ENCODE data around the gene MAP3K19.
"Not testable (repeated sequence)": the region's sequence is repeated elsewhere in the genome, so short reads cannot be mapped to it uniquely, and the experiment has no call there.

The MAP3K19 gene

DNA sequence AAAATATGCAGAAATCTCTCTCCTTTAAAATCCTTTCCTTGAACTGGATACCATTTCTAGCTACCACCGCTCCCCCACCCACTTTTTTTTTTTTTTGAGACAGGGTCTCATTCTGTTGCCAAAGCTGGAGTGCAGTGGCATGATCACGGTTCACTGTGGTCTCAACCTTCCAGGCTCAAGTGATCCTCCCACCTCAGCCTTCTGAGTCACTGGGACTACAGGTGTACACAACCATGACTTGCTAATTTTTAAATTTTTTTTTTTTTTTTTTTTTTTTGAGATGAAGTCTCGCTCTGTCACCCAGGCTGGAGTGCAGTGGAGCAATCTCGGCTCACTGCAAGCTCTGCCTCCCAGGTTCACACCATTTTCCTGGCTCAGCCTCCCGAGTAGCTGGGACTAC is 70.1 kb downstream of the MAP3K19 start:
- DNase-seq = not testable (repeated sequence)

DNA sequence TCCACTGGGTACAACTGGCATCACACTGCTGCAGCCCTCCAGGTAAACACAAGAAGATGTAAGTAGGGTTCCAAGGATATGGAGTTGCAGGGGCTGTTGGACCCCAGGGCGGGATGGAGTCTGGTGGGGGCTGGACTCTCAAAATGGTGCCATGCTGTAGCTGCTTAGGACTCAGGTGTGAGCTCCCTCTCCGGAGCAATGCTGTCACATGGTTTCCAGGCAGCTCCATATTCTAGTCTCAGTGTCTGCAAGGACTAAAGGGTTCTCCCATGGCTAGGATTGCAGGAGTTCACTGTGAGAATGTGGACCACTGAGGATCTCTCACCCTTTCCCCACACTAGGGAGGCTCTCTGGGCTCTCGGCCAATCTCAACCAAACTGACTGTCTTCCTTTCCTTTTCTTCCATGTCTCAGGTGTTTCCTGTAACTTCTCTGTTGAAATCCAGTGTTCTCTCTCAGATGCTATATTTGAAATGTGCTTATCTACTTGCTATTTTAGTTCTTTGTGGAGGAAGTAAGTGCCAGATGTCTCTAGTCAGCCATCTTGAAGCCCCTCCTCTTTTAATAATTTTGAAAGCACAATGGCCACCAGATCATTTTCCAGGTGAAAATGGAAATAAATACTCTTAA is 71.1 kb downstream of the MAP3K19 start:
- no peak for DNase-seq

DNA sequence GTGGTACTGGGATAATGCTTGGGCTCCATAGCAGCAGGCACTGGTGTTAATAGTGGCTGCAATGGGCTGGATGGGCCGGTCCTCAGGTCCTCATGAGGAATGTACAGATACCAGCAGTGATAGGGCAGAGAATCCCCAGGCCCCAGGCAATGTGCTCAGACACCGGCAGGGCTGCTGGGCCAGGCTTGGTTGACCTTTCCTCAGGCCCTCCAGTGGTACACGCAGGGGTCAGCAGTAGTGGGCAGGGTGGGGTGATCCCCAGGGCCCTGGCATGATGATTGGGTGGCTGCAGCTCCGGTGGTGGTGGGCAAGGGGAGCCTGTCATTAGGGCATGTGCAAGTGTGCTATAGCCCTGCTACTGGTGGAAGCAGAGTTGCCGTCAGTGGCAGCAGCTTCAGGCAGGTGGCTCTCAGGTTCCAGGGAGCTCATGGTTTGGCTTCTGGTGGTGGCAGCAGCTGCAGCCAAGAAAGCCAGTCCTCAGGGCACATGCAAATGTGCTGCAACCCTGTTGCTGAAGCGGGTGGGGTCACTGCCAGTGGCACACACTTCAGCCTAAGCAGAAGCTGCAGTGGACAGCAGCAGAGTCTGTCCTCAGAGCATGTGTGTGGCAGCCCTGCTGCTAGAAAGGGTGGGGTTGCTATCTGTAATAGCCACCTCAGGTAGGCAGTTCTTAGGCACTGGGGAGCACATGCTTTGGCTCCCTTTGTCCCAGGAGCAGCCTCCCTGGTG is 71.8 kb downstream of the MAP3K19 start:
- no peak for DNase-seq

DNA sequence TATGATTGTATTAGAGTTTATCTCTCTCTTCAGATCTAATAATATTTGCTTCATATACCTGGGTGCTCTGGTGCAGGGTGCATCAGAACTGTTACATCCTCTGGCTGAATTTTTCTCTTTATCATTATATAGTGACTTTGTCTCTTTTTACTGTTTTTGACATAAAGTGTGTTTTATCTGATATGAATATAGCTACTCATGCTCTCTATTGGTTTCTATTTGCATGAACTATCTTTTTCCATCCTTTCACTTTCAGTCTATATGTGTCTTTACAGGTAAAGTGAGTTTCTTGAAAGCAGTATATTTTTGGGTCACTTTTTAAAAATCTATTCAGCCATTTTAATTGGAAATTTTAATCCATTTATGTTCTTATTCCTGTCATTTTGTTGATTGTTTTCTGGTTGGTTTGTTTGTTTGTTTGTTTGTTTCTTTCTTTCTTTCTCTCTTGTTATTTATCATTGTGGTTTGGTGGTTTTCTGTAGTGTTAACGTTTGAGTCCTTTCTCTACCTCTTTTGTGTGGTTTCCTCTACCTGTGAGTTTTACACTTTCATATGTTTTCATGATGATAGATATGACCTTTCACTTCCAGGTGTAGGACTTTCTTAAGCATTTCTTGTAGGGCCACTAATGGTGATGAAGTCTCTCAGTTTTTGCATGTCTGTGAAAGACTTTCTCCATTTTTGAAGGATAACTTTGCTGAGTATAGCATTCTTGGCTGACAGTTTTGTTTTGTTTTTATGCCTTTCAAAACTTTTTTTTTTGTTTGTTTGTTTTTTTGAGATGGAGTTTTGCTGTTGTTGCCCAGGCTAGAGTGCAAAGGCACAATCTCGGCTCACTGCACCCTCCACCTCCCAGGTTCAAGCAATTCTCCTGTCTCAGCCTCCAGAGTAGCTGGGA is 73.8 kb downstream of the MAP3K19 start:
- DNase-seq = no peak

DNA sequence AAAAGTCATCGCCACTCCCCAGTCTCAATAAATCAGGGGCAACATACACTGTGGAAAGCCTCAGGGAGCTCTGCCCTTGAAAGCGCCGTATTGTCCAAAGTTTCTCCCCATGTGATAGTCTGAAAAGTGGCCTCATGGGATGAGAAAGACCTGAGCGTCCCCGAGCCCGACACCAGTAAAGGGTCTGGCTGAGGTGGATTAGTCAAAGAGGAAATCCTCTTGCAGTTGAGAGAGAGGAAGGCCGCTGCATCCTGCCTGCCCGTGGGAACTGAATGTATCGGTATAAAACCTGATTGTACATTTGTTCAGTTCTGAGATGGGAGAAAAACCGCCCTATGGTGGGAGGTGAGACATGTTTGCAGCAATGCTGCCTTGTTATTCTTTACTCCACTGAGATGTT is 80.1 kb downstream of the MAP3K19 start:
- not testable (repeated sequence) for DNase-seq

DNA sequence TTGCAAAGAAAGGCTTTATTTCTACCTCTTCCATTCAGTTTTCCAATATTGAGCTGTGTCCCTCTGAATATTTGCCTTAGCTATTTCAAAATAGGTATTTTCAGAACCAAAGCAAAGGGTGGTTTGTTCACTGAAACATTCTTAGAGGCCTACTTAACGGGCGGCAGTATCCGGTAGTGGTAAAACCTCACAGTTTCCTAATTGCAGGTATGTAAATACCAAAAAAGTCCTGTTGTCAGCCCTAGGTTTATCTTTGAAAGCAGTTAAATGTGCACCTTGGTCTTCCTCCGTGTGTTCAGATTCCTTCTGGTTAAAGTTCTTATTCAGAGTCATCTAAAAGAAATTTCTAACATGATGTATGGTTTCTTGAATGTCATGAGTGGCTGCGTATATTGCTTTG is 89.8 kb downstream of the MAP3K19 start:
- DNase-seq = no peak

DNA sequence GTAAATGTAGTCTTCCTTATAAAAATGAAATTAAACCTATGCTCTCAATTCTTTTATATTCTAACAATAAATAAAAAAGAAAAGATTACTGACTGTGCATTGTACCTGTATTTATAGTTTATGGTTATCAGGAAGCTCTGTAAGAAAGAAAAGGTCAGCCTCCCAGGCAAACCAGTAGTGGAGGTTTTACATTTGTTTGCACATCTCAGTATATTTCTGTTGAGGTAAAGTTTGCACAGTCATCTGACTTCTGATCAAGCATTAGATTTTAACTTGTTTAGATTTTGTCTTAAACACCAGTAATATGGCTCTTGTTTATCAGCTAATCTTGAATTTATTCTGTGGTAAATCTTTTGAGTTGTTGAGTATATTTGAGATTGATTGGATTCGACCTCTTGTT is 91.5 kb downstream of the MAP3K19 start:
- no peak for DNase-seq

DNA sequence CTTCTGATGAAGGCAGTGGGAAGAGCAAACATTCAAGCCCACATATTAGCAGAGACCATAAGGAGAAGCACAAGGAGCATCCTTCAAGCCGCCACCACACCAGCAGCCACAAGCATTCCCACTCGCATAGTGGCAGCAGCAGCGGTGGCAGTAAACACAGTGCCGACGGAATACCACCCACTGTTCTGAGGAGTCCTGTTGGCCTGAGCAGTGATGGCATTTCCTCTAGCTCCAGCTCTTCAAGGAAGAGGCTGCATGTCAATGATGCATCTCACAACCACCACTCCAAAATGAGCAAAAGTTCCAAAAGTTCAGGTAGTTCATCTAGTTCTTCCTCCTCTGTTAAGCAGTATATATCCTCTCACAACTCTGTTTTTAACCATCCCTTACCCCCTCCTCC is 93.2 kb downstream of the MAP3K19 start:
- no peak for DNase-seq

DNA sequence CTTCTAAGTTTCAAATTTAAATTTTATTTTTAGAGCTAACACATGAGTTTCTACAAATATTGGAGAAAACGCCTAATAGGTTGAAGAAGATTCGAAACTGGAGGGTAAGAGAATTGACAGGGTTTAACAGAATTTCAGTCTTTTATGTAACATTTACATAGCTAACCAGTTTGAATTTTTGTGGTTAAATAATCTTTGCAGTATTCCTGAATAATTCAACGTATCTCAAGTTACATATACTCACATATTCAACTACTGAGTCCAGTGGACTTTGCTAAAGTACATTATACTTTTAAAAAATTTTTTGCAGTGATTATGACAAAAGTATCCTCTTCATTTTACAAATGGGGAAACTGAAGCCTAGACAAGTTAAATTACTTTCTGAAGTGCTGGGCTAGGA is 94.6 kb downstream of the MAP3K19 start:
- DNase-seq = no peak

DNA sequence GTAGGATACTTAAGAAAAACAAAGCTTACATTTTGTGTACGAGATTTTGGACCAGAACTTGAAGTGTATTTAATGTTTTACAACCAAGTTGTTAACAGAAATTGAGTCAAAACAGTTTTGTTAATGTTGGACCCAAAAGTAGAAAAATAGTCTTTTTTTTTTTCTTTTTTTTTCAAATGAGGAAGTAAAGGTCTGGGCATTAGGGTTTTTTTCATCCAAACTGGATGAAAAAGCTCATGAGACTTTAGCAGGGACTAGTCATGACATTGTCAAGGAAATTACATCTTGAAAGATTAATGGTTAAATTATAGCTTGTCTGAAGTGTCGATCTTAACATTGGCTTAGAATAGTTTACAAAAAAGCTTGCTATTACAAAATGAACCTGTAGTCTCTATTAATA is 96.4 kb downstream of the MAP3K19 start:
- DNase-seq = no peak

DNA sequence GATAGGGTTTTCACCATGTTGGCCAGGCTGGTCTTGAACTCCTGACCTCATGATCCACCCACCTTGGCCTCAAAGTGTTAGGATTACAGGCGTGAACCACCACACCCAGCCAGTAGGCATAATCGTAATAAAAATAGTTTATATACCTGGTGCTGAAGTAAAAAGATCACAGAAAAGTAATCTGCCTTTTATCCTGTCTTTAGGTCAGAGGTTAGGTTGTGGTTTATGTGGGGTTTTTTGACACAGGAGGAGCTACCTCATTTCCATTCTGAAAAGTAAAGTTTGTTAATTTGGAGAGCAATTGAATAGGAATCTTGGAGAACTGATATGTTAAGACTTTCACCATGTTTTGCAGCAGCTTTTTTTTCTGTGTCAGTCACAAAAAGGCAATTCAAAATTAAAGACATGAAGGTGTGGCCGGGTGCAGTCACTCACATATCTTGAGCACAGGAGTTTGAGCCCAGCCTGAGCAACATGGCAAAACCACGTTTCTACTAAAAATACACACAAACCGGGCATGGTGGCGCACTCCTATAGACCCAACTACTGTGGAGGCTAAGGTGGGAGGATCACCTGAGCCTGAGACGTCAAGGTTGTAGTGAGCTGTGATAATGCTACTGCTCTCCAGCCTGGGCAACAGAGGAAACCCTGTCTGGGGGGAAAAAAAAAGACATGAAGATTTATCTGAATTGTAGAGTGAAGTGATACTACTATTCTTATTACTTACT is 97.1 kb downstream of the MAP3K19 start:
- no peak for DNase-seq

DNA sequence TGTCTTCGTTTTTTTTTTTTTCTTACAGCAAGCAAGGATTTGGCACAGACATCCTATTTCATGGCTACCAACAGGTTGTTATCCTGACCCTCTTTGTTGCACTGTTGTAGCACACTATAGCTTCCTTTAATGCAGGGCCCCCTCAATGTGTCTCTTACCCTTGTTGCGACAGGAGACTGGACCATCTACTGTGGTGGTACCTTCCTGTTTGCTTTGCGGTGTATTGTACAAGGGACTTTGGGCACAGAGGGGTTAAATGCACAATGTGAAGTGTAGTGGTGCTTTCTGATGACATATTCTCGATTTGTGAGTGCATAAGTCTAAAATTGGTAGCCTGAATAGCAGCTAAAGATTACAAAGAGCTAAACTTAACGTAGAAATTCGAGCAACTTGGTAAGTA is 101.2 kb downstream of the MAP3K19 start:
- no peak for DNase-seq

DNA sequence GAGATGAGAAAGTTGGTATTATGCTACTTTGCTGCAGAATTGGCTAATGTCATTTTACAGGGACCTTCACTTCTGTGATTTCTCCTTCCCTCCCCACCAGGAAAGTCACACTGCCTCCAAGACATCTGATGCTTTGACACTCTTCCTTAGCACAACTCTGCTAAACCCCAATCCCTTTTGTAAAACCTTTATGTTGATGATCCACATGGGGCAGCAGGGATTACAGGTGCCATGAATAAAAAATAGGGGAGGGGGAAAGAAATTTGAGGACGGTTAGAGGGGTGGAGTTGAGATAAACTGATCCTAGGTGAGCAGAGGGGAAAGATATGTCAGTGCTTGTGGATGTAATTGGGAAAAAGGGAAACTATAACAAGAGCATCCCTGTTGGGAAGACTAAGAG is 102.3 kb downstream of the MAP3K19 start:
- no peak for DNase-seq

DNA sequence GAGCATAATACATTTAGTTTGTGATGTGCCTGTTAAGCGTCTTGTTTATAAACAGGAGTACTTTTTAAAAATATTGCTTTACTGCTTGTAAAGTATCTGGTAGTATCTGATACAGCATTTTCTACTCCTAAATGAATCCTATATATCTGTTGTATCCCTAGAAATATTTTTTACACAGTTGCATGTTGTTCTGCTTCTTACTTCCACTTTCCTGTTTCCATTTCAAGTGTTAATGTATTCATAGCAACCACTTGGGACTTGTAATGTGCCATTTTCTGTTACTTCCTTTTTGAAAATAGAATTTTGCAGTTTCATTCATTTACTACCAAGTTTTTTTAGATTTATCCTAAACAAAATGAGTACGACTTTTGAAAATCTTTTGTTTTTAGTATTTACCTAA is 103.7 kb downstream of the MAP3K19 start:
- DNase-seq = no peak

DNA sequence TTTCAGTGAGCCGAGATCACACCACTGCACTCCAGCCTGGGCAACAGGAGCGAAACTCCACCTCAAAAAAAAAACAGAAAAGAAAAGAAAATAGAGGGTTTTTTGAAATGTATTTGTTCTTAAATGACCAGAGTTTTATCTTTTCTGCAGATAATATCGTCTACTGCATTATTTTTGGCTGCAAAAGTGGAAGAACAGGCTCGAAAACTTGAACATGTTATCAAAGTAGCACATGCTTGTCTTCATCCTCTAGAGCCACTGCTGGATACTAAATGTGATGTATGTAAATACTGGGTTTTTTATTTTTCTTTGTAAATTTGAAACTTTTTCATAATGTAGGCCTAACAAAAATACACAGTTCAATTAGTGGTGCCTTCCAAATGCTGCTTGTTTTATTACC is 110.6 kb downstream of the MAP3K19 start:
- no peak for DNase-seq

DNA sequence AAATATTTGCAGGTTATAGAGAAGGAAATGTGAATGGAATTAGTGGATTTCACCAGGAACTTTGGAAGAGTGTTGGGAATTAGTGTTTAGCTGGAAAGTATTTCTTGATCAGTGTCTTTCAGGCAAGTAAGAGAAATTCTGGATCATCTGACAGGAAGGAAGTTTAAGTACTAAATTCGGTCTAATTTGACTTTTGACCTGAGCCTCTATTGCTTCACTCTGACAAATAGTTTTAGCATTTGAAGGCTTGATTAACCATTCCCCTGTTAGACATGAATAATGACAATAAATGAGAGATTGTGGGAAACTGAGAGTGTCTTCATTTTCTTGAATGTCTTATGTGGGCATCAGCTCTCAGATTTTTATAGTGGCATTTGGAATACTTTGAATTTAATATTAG is 112.6 kb downstream of the MAP3K19 start:
- DNase-seq = no peak

DNA sequence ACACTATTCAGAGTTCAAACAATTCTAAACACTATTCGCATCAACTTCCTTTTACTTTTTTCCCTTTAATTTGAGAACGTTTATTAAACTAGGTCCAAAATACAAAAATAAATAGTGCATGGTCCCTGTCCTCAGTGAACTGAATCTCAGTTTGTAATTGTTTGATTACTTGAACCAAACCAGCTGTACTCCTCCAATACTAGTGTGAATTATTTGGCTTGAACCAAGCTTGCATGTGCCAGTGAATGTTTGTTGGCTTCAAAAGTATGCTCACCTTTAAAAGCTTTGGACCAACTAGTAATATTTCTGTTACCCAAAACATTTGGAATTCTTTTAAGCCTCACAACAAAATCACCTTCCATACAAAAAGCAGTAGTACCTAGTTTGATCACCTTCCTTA is 113.1 kb downstream of the MAP3K19 start:
- DNase-seq = no peak

DNA sequence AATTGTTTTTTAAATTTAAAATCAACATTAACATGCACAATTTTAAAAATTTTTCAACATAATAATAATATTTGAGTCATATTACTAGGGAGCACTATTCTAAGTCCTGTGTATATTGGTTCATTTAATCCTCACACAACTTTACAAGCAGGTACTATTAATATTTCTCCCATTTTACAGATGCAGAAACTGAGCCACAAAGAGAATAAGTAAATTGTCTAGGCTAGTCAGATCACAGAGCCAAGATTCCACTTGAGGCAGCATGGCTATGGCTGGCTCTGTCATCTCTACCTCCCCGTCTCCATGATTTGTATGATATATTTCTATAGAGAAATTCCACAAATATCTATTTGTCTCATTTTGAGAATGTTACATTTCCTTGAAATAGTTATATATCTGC is 113.5 kb downstream of the MAP3K19 start:
- DNase-seq = no peak

DNA sequence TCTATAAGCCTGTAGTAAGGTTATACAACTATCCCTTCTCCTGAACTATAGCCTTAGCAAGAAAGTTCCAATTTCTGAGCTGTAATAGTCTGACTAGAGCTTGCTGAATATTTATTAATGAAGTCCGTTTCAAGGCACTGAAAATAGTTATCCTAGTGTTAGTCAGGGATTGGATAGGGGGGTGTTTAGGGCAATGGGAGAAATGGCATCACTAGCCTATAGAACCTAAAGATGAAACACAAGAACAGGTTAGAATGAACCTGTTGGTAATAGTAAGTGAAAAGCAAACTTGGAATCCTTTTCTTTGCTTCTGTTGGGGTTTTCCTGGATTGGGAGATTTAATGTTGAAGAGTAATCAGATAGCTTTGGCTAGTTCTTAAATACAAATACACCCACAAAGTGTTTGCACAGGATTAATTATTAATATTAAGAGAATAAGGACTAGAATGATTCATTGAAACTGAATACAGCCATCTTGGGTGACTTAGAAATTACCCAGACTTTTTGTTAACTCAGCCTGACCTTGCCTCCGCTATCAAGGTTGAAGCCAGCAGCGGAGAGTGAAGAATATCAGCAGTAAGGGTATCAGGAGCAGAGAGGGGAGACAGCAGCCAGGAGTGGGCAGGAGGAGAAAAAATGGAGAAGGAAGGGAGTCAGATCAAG is 114.3 kb downstream of the MAP3K19 start:
- no peak for DNase-seq

DNA sequence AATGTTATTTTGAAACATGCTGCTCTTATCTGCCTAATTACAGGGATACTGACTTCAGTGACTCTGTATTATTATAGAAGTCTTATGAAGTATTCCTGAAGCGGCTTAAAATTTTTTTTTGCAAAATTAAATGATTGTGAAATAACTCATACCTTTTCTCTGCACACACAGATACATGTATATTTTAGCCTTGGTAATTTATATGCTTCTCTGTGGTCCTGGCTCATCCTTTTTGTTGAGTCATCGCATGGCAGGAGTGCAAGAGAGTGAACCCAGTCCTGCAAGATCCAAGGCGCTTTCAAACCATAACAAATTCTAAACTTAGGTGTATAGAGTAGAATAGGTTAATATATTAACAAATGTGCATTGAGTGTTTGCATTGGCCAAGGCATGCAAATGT is 120.1 kb downstream of the MAP3K19 start:
- DNase-seq = no peak

DNA sequence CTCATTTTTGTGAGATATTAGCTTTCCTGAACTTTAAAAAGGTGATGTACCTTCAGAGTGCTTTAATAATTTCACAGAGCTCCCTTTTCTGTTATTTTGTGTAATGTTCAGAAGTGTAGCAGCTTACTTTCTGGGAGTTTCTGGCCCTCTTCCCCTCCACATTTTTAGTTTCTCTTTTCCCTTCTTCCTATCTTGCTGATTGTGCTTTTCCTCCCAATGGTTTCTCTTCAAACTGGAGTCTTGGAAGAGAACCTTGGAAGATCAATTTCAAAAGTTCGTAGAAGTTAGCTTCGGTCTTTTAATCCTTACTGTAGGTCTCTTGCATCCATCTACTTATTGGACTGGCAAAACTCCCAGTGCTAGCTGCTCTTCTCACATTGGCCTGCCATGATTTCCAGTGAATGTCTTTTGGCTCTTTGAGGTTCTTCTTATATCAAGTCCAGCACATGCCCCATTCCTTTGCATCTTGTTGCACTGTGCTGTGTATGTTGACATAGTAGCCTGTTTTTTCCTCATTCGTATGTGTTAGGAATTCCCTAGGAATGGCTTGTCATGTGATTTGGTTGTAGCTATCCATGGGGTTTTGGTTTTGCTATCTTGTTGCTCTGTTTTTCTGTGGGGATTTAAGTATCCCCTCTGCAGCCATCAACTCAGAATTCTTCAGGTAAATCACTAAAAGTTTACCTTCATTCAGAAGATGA is 120.9 kb downstream of the MAP3K19 start:
- DNase-seq = no peak

DNA sequence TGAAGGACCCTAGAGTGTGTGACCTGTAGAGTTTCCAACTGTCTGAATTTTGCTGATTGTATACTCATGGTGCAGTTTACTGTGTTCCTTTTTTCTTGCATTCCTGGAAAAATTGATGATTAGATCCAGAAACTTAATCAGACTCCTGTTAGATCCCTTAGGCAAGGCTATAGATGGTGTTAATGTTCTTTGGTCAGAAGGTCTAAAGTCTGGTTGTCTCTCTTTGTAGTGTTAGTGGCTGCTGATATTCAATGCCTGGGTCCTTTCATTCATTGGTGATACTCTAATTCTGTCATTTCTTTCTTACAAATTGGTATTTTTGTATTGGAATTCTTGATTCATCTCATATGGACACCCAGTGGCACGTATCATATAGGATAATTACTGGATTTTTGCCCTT is 122.3 kb downstream of the MAP3K19 start:
- no peak for DNase-seq
